Measurements from ENCODE around the gene KIAA1217.

DNA sequence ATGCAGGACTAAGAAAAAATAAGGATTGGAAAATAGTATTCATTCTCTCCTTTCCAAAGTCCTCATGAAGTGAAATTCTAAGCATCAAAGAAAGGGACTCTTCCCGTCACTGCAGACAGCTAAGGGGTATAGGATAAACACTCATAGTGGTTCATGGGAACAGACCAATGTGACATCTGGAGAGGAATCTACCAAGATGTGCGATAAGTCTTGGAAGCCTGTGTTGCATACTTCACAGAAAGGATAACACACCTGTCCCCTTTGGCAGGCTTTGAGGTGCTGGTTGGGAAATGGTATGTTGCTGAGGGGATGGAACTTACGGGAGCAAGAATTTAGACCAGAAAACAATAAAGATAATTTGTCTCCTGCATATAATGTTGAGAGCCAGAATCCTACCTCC, 266.7 kb downstream of the KIAA1217 start:
- TF ChIP-seq, protein P1, sequence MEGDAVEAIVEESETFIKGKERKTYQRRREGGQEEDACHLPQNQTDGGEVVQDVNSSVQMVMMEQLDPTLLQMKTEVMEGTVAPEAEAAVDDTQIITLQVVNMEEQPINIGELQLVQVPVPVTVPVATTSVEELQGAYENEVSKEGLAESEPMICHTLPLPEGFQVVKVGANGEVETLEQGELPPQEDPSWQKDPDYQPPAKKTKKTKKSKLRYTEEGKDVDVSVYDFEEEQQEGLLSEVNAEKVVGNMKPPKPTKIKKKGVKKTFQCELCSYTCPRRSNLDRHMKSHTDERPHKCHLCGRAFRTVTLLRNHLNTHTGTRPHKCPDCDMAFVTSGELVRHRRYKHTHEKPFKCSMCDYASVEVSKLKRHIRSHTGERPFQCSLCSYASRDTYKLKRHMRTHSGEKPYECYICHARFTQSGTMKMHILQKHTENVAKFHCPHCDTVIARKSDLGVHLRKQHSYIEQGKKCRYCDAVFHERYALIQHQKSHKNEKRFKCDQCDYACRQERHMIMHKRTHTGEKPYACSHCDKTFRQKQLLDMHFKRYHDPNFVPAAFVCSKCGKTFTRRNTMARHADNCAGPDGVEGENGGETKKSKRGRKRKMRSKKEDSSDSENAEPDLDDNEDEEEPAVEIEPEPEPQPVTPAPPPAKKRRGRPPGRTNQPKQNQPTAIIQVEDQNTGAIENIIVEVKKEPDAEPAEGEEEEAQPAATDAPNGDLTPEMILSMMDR (conservative IDR thresholded peaks at IDR 0.05; ENCODE audit: low read depth, low read length) = no peak
- TF ChIP-seq MAZ (IDR thresholded peaks at IDR 0.05; ENCODE audit: borderline replicate concordance, low read depth, low read length) = no peak
- TF ChIP-seq POLR2A (IDR thresholded peaks at IDR 0.05; ENCODE audit: low read depth, low read length) = no peak
- TF ChIP-seq CEBPB (IDR thresholded peaks at IDR 0.05; ENCODE audit: low read depth, low read length) = no peak
- TF ChIP-seq MAFK (IDR thresholded peaks at IDR 0.05; ENCODE audit: low read depth, low read length) = no peak
- no peak for TF ChIP-seq NFE2L2 (IDR thresholded peaks at IDR 0.05; ENCODE audit: low read depth, low read length)
- TF ChIP-seq, protein P2, sequence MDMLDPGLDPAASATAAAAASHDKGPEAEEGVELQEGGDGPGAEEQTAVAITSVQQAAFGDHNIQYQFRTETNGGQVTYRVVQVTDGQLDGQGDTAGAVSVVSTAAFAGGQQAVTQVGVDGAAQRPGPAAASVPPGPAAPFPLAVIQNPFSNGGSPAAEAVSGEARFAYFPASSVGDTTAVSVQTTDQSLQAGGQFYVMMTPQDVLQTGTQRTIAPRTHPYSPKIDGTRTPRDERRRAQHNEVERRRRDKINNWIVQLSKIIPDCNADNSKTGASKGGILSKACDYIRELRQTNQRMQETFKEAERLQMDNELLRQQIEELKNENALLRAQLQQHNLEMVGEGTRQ (IDR thresholded peaks at IDR 0.05; ENCODE audit: low read depth, low read length) = no peak
- no peak for TF ChIP-seq MXI1 (IDR thresholded peaks at IDR 0.05; ENCODE audit: borderline replicate concordance, low read depth, low read length)
- TF ChIP-seq, protein P3, sequence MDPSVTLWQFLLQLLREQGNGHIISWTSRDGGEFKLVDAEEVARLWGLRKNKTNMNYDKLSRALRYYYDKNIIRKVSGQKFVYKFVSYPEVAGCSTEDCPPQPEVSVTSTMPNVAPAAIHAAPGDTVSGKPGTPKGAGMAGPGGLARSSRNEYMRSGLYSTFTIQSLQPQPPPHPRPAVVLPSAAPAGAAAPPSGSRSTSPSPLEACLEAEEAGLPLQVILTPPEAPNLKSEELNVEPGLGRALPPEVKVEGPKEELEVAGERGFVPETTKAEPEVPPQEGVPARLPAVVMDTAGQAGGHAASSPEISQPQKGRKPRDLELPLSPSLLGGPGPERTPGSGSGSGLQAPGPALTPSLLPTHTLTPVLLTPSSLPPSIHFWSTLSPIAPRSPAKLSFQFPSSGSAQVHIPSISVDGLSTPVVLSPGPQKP (IDR thresholded peaks at IDR 0.05; ENCODE audit: borderline replicate concordance, low read depth, low read length) = no peak
- no peak for TF ChIP-seq RFX5 (IDR thresholded peaks at IDR 0.05; ENCODE audit: low read depth, low read length)
- no peak for TF ChIP-seq RAD21 (IDR thresholded peaks at IDR 0.05; ENCODE audit: low read length)
- TF ChIP-seq SMC3 (IDR thresholded peaks at IDR 0.05; ENCODE audit: low read depth, low read length) = no peak
- TF ChIP-seq CHD1 (IDR thresholded peaks at IDR 0.05; ENCODE audit: low read depth, low read length) = no peak
- TF ChIP-seq RCOR1 (IDR thresholded peaks at IDR 0.05; ENCODE audit: insufficient replicate concordance, low read length) = no peak
